ENCODE measurements around the gene FAAH. TPM values are rescaled to one million over a fixed set of nuclear protein-coding genes. Genes with fewer than 3 reads are reported as not detected.

FAAH gene
- total and polyA plus RNA-seq, 10 of the 15 experiments (the other 5 are each of a cell fraction or from before 2014, with no cell fraction given) = 0.07 to 2.5 (median 0.64) TPM; not detected in 1

- in situ Hi-C loops (cut with MboI) = no loop called here
- peak; percentile 37 for DNase-seq (ENCODE audit: low read depth, low spot score)
- Histone ChIP-seq H3K27me3 (replicated peaks in 1 of 2; ENCODE audit: control insufficient read depth in 2 of 2, insufficient read depth in 2 of 2, low read length in 1 of 2) (no peaks in the 10 kb centered on the region), H3K9ac (ENCODE audit: control insufficient read depth, insufficient read depth, low read length) (no peak overlapping the region; the same call in 1 of the 2 replicates), H3K4me2 (ENCODE audit: control insufficient read depth, insufficient read depth) (no peak overlapping the region), H3K36me3 (ENCODE audit: control insufficient read depth in 2 of 2, insufficient read depth in 2 of 2, low read length in 1 of 2) (peaks cover 4 to 9% of the 10 kb centered on the region in 2 experiments; a peak in 3 of 4 replicates), H2AFZ (ENCODE audit: control insufficient read depth, low read depth, low read length) (peak overlapping the region; percentile 47), H4K20me1 (ENCODE audit: control insufficient read depth, insufficient read depth) (no peaks in the 10 kb centered on the region), H3K4me3 (no peak overlapping the region), H3K79me2 (ENCODE audit: control insufficient read depth, insufficient read depth, low read length) (no peaks in the 10 kb centered on the region), H3K4me1 (ENCODE audit: control insufficient read depth, insufficient read depth, low read length) (peaks cover 25% of the 10 kb centered on the region), H3K27ac (ENCODE audit: control insufficient read depth, insufficient read depth) (peak overlapping the region; percentile 38; the same call in 1 of the 2 replicates), H3K9me3 (replicated peaks; ENCODE audit: control insufficient read depth, insufficient read depth, low read length) (no peaks in the 10 kb centered on the region)
- CTCF ChIA-PET = interaction anchor here (0.7 kb wide), 1 partner anchor 204 kb away, joined by 3 read pairs; no protein-coding TSS in a partner anchor
- no peak for FAIRE-seq
- RAD21 ChIA-PET (ENCODE audit: unreplicated experiment) = interaction anchor here (0.6 to 0.7 kb wide), 2 partner anchors 63 to 126 kb away, joined by 3 read pairs; no protein-coding TSS in a partner anchor
- peak; percentile 77 for ATAC-seq
- POLR2A ChIA-PET = no interaction called here
- 0% methylated on average over 3 of the region's 3 CpGs for WGBS (ENCODE audit: insufficient coverage, insufficient replicate concordance, low lambda C conversion rate, missing lambda C conversion rate)
- BruUV-seq (replicated peaks) = no TSS peak
- SMC1A ChIA-PET (ENCODE audit: uncharacterized antibody, unreplicated experiment) = no interaction called here
- intact Hi-C loops (cut with micrococcal nuclease; ENCODE audit: unreplicated experiment) = no loop called here
- TF ChIP-seq RAD51 (IDR thresholded peaks at IDR 0.05) = peak; percentile 84
- TF ChIP-seq BCL3 (IDR thresholded peaks at IDR 0.05; ENCODE audit: borderline replicate concordance, insufficient read depth, low read depth, low read length, poor library complexity, severe bottlenecking) = no peak
- no peak for TF ChIP-seq CHD1 (IDR thresholded peaks at IDR 0.05; ENCODE audit: low read depth, low read length)
- no peak for TF ChIP-seq CREM (IDR thresholded peaks at IDR 0.05; ENCODE audit: low read depth)
- peak; percentile 70 for TF ChIP-seq JUNB (IDR thresholded peaks at IDR 0.05)
- TF ChIP-seq EP300 (IDR thresholded peaks at IDR 0.05; ENCODE audit: borderline replicate concordance in 1 of 2, control insufficient read depth in 1 of 2, low read depth in 2 of 2, low read length in 2 of 2) = no peak
- no peak for TF ChIP-seq MYB (IDR thresholded peaks at IDR 0.05; ENCODE audit: borderline replicate concordance, low read depth, low read length)
- peak; percentile 48; the same call in 1 of the 2 replicates for TF ChIP-seq RUNX3 (IDR thresholded peaks at IDR 0.05; ENCODE audit: low read length)
- TF ChIP-seq EED (IDR thresholded peaks at IDR 0.05; ENCODE audit: low read depth) = 0 out of 2 replicates have a peak, but pooled peaks have one; percentile 33
- peak; percentile 38; the same call in 1 of the 2 replicates for TF ChIP-seq IRF4 (IDR thresholded peaks at IDR 0.05; ENCODE audit: low read depth, low read length)
- TF ChIP-seq, protein P1, sequence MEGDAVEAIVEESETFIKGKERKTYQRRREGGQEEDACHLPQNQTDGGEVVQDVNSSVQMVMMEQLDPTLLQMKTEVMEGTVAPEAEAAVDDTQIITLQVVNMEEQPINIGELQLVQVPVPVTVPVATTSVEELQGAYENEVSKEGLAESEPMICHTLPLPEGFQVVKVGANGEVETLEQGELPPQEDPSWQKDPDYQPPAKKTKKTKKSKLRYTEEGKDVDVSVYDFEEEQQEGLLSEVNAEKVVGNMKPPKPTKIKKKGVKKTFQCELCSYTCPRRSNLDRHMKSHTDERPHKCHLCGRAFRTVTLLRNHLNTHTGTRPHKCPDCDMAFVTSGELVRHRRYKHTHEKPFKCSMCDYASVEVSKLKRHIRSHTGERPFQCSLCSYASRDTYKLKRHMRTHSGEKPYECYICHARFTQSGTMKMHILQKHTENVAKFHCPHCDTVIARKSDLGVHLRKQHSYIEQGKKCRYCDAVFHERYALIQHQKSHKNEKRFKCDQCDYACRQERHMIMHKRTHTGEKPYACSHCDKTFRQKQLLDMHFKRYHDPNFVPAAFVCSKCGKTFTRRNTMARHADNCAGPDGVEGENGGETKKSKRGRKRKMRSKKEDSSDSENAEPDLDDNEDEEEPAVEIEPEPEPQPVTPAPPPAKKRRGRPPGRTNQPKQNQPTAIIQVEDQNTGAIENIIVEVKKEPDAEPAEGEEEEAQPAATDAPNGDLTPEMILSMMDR (IDR thresholded peaks at IDR 0.05 in 2 of 3, conservative IDR thresholded peaks at IDR 0.05 in 1 of 3; ENCODE audit: control insufficient read depth in 2 of 3, extremely low read depth in 1 of 3, insufficient read depth in 1 of 3, low read depth in 3 of 3, low read length in 3 of 3) = no peak
- TF ChIP-seq RB1 (IDR thresholded peaks at IDR 0.05; ENCODE audit: borderline replicate concordance) = no peak
- 0 out of 2 replicates have a peak, but pooled peaks have one; percentile 33 for TF ChIP-seq MTA2 (IDR thresholded peaks at IDR 0.05; ENCODE audit: low read depth)
- no peak for TF ChIP-seq FOXM1 (IDR thresholded peaks at IDR 0.05; ENCODE audit: low read depth, low read length)
- TF ChIP-seq NFYB (IDR thresholded peaks at IDR 0.05; ENCODE audit: insufficient read depth, low read depth, low read length) = 0 out of 2 replicates have a peak, but pooled peaks have one; percentile 23
- TF ChIP-seq ZNF384 (IDR thresholded peaks at IDR 0.05; ENCODE audit: borderline replicate concordance, low read depth, low read length) = peak; percentile 71
- no peak for TF ChIP-seq SREBF2 (IDR thresholded peaks at IDR 0.05; ENCODE audit: low read length)
- TF ChIP-seq NRF1 (conservative IDR thresholded peaks at IDR 0.05; ENCODE audit: low read depth, low read length) = no peak
- TF ChIP-seq, protein P2, sequence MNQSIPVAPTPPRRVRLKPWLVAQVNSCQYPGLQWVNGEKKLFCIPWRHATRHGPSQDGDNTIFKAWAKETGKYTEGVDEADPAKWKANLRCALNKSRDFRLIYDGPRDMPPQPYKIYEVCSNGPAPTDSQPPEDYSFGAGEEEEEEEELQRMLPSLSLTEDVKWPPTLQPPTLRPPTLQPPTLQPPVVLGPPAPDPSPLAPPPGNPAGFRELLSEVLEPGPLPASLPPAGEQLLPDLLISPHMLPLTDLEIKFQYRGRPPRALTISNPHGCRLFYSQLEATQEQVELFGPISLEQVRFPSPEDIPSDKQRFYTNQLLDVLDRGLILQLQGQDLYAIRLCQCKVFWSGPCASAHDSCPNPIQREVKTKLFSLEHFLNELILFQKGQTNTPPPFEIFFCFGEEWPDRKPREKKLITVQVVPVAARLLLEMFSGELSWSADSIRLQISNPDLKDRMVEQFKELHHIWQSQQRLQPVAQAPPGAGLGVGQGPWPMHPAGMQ (IDR thresholded peaks at IDR 0.05; ENCODE audit: borderline replicate concordance) = no peak
Observed at GRCh38 chr1:46370214-46370633, 23.9 kb upstream of the FAAH start.
